Neuronal stem cell (in vitro differentiated cells): ENCODE measurements around the gene GFI1B.
A peak's percentile ranks its signal among the peaks of the same experiment; 100 is the strongest.
"Not testable (repeated sequence)": the region's sequence is repeated elsewhere in the genome, so short reads cannot be mapped to it uniquely, and the experiment has no call there.

Source experiments
- DNase-seq: peaks from one replicate; pipeline ENCODE4 v3.0.0-alpha.2; 2013; ENCODE audit warnings: low spot score
- H2AFZ ChIP-seq: one replicate; pipeline ENCODE4 v1.6.1; 2013; ENCODE audit warnings: mild to moderate bottlenecking, low read length, inconsistent platforms
- H2AK5ac ChIP-seq: 2 replicates; pipeline ENCODE4 v1.6.1; 2013; ENCODE audit warnings: low read depth, mild to moderate bottlenecking, inconsistent platforms, low read length, moderate library complexity, mixed read lengths
- H2BK120ac ChIP-seq: 2 replicates; pipeline ENCODE4 v1.6.1; 2013; ENCODE audit warnings: low read depth, mild to moderate bottlenecking, inconsistent platforms, low read length, moderate library complexity, mixed read lengths
- H2BK12ac ChIP-seq: one replicate; pipeline ENCODE4 v1.6.1; 2013; ENCODE audit warnings: low read length, inconsistent platforms
- H2BK15ac ChIP-seq: 2 replicates; pipeline ENCODE4 v1.6.1; 2013; ENCODE audit warnings: mild to moderate bottlenecking, low read length, inconsistent platforms, mixed read lengths
- H2BK5ac ChIP-seq: one replicate; pipeline ENCODE4 v1.6.1; 2013; ENCODE audit warnings: inconsistent platforms, mild to moderate bottlenecking, low read length, moderate library complexity
- H3K14ac ChIP-seq: one replicate; pipeline ENCODE4 v1.6.1; 2013; ENCODE audit warnings: low read length, inconsistent platforms
- H3K18ac ChIP-seq: 2 replicates; pipeline ENCODE4 v1.6.1; 2013; ENCODE audit warnings: low read length, inconsistent platforms
- H3K23ac ChIP-seq: 2 replicates; pipeline ENCODE4 v1.6.1; 2013; ENCODE audit warnings: low read depth, mild to moderate bottlenecking, mixed read lengths, low read length, inconsistent platforms; ENCODE audit not compliant: poor library complexity
- H3K27ac ChIP-seq: replicated peaks from 3 replicates; pipeline ENCODE4 v1.5.1; 2013; ENCODE audit warnings: low read length, inconsistent platforms
- H3K27me3 ChIP-seq, 3 experiments: 2 replicates each; pipeline ENCODE4 v1.6.1; 2013; ENCODE audit warnings: low read length in 3 of 3, mild to moderate bottlenecking in 2 of 3, inconsistent platforms in 1 of 3, low read depth in 1 of 3, mixed read lengths in 1 of 3, moderate library complexity in 1 of 3; ENCODE audit not compliant: control insufficient read depth in 3 of 3, insufficient read depth in 3 of 3
- H3K36me3 ChIP-seq, 2 donors: replicated peaks in 1 of 2; 2 replicates each; pipeline ENCODE4 v1.6.1; 2013; ENCODE audit warnings: low read length in 2 of 2; ENCODE audit not compliant: control insufficient read depth in 2 of 2, insufficient read depth in 2 of 2
- H3K4ac ChIP-seq: 2 replicates; pipeline ENCODE4 v1.6.1; 2013; ENCODE audit warnings: inconsistent platforms, mild to moderate bottlenecking, low read length, moderate library complexity
- H3K4me1 ChIP-seq, 2 donors: 1 replicate in 1 of 2; 2 replicates in 1 of 2; pipeline ENCODE4 v1.6.1; 2013; ENCODE audit warnings: low read length in 2 of 2, low read depth in 1 of 2; ENCODE audit not compliant: control insufficient read depth in 2 of 2, insufficient read depth in 1 of 2
- H3K4me2 ChIP-seq: one replicate; pipeline ENCODE4 v1.6.1; 2013; ENCODE audit warnings: mild to moderate bottlenecking, low read length, inconsistent platforms; ENCODE audit not compliant: insufficient read depth, poor library complexity, severe bottlenecking
- H3K4me3 ChIP-seq, 2 donors: 2 replicates each; pipeline ENCODE4 v1.5.1; 2013; ENCODE audit warnings: low read length in 2 of 2, mild to moderate bottlenecking in 2 of 2, inconsistent platforms in 1 of 2, moderate library complexity in 1 of 2
- H3K79me1 ChIP-seq: one replicate; pipeline ENCODE4 v1.6.1; 2013; ENCODE audit warnings: low read depth, mild to moderate bottlenecking, inconsistent platforms, low read length, moderate library complexity
- H3K9ac ChIP-seq: one replicate; pipeline ENCODE4 v1.6.1; 2013; ENCODE audit warnings: mild to moderate bottlenecking, low read depth, low read length, inconsistent platforms; ENCODE audit not compliant: poor library complexity
- H3K9me3 ChIP-seq, 2 donors: replicated peaks in 1 of 2; 2 replicates each; pipeline versions ENCODE3 to v1.6.1; 2013; ENCODE audit warnings: low read length in 2 of 2, mild to moderate bottlenecking in 2 of 2, inconsistent platforms in 1 of 2, low read depth in 1 of 2, mixed read lengths in 1 of 2, moderate library complexity in 1 of 2; ENCODE audit not compliant: control insufficient read depth in 2 of 2, insufficient read depth in 1 of 2
- H4K8ac ChIP-seq: one replicate; pipeline ENCODE4 v1.6.1; 2013; ENCODE audit warnings: low read depth, mild to moderate bottlenecking, inconsistent platforms, low read length, moderate library complexity
- H4K91ac ChIP-seq: one replicate; pipeline ENCODE4 v1.6.1; 2013; ENCODE audit warnings: low read length, low read depth, mild to moderate bottlenecking, inconsistent platforms; ENCODE audit not compliant: poor library complexity
- WGBS, 2 donors: extraction: QIAGEN DNeasy Blood & Tissue Kit; methylation state at CpG; one replicate each; pipeline ENCODE4 v1.1.7; 2013; ENCODE audit warnings: missing lambda C conversion rate in 2 of 2, mixed read lengths in 1 of 2; ENCODE audit not compliant: insufficient read length in 2 of 2, insufficient replicate concordance in 1 of 2; ENCODE audit errors: extremely low coverage in 2 of 2; 5-methylcytosine and 5-hydroxymethylcytosine counted together

GFI1B gene

GRCh38 chr9:132989414-132989996, 11.0 kb downstream of the GFI1B start:
- Histone ChIP-seq H3K27me3 (peaks cover 0 to 60% (median 0%) of the 10 kb centered on the region in 3 experiments), H4K8ac (no peak overlapping the region), H2BK15ac (no peak overlapping the region), H2BK120ac (no peak overlapping the region), H3K36me3 (no peaks in the 10 kb centered on the region), H3K18ac (no peak overlapping the region), H3K9ac (no peak overlapping the region), H2BK12ac (no peak overlapping the region), H3K27ac (no peak overlapping the region), H3K79me1 (peaks cover 1% of the 10 kb centered on the region), H3K4me1 (peaks cover 0 to 3% of the 10 kb centered on the region in 2 donors), H3K23ac (no peak overlapping the region), H3K4me3 (no peak overlapping the region), H2BK5ac (no peak overlapping the region), H3K4ac (no peak overlapping the region), H2AK5ac (no peak overlapping the region), H2AFZ (no peak overlapping the region), H3K4me2 (no peak overlapping the region), H3K14ac (no peak overlapping the region), H3K9me3 (no peaks in the 10 kb centered on the region), H4K91ac (no peak overlapping the region)
- WGBS, 2 donors, result no CpG with 5 or more reads among the region's 23 CpGs
- DNase-seq, result no peak

- not testable (repeated sequence) for H3K4me3 ChIP-seq, H3K9me3 ChIP-seq, H2AFZ ChIP-seq, H2BK12ac ChIP-seq, H3K4me2 ChIP-seq, H4K91ac ChIP-seq, DNase-seq, H2AK5ac ChIP-seq, H3K27ac ChIP-seq, H2BK120ac ChIP-seq, H3K9ac ChIP-seq, H2BK15ac ChIP-seq, H4K8ac ChIP-seq, H2BK5ac ChIP-seq, H3K79me1 ChIP-seq, H3K36me3 ChIP-seq, H3K4me1 ChIP-seq, H3K4ac ChIP-seq, H3K18ac ChIP-seq, H3K23ac ChIP-seq, H3K14ac ChIP-seq
- no CpG with 5 or more reads among the region's 4 CpGs for WGBS, 2 donors
- peaks cover 0 to 61% (median 0%) of the 10 kb centered on the region in 3 experiments for H3K27me3 ChIP-seq
Measured at GRCh38 chr9:132989998-132990557, 11.6 kb downstream of the GFI1B start.

GRCh38 chr9:132990781-132991180, 12.3 kb downstream of the GFI1B start:
- Histone ChIP-seq H2AK5ac (no peak overlapping the region), H3K9me3 (no peaks in the 10 kb centered on the region), H3K14ac (no peak overlapping the region), H3K4ac (no peak overlapping the region), H3K18ac (peak overlapping the region; percentile 44), H3K9ac (no peak overlapping the region), H4K8ac (no peak overlapping the region), H3K4me1 (peaks cover 0 to 3% of the 10 kb centered on the region in 2 donors), H4K91ac (no peak overlapping the region), H3K79me1 (peaks cover 1% of the 10 kb centered on the region), H3K27me3 (peaks cover 0 to 62% (median 0%) of the 10 kb centered on the region in 3 experiments), H3K27ac (no peak overlapping the region), H3K4me2 (no peak overlapping the region), H3K36me3 (no peaks in the 10 kb centered on the region), H2BK15ac (no peak overlapping the region), H2AFZ (no peak overlapping the region), H2BK12ac (no peak overlapping the region), H2BK120ac (no peak overlapping the region), H3K4me3 (no peak overlapping the region), H2BK5ac (no peak overlapping the region), H3K23ac (no peak overlapping the region)
- DNase-seq, result no peak
- WGBS, 2 donors, result no CpG with 5 or more reads among the region's 14 CpGs

GRCh38 chr9:132991351-132992300, 13.1 kb downstream of the GFI1B start:
- no peak overlapping the region for H3K4ac ChIP-seq
- H2BK5ac ChIP-seq, result no peak overlapping the region
- no peak overlapping the region for H3K18ac ChIP-seq
- no peak overlapping the region for H3K9ac ChIP-seq
- no peak overlapping the region for H3K23ac ChIP-seq
- no peak overlapping the region for H2BK15ac ChIP-seq
- H3K27me3 ChIP-seq, result peaks cover 0 to 62% (median 0%) of the 10 kb centered on the region in 3 experiments
- H3K36me3 ChIP-seq, result no peaks in the 10 kb centered on the region
- H3K9me3 ChIP-seq, result no peaks in the 10 kb centered on the region
- no peak overlapping the region for H2BK12ac ChIP-seq
- H2BK120ac ChIP-seq, result no peak overlapping the region
- no peak overlapping the region for H3K14ac ChIP-seq
- H3K79me1 ChIP-seq, result peaks cover 1% of the 10 kb centered on the region
- no peak overlapping the region for H3K27ac ChIP-seq
- H4K91ac ChIP-seq, result no peak overlapping the region
- H2AK5ac ChIP-seq, result no peak overlapping the region
- H4K8ac ChIP-seq, result no peak overlapping the region
- peaks cover 0 to 3% of the 10 kb centered on the region in 2 donors for H3K4me1 ChIP-seq
- H3K4me3 ChIP-seq, result no peak overlapping the region
- no CpG with 5 or more reads among the region's 16 CpGs for WGBS, 2 donors
- no peak overlapping the region for H2AFZ ChIP-seq
- no peak for DNase-seq
- no peak overlapping the region for H3K4me2 ChIP-seq
